Sigmoid colon (tissue), 7 donors: ENCODE data around the gene NTMT1. TPM values are rescaled to one million over a fixed set of nuclear protein-coding genes. Genes with fewer than 3 reads are reported as not detected.

ENCODE experiments used
- DNase-seq: peaks from one replicate; pipeline ENCODE4 v3.0.0-alpha.2; 2019
- H3K27ac ChIP-seq, 4 donors: fragments of 200-600 bp; sonication (generic); one replicate each; pipeline ENCODE4 v1.5.1; 2016 to 2019; ENCODE audit warnings: mild to moderate bottlenecking in 1 of 4
- H3K27me3 ChIP-seq, 3 donors: fragments of 200-600 bp; sonication (generic); one replicate each; pipeline ENCODE4 v1.5.1; 2019; ENCODE audit warnings: mild to moderate bottlenecking in 1 of 3
- H3K36me3 ChIP-seq, 4 donors: fragments of 200-600 bp; sonication (generic); one replicate each; pipeline ENCODE4 v1.5.1; 2016 to 2019
- H3K4me1 ChIP-seq, 4 donors: fragments of 200-600 bp; sonication (generic); one replicate each; pipeline ENCODE4 v1.5.1; 2017 to 2019
- H3K4me3 ChIP-seq, 4 donors: fragments of 200-600 bp; sonication (generic); one replicate each; pipeline ENCODE4 v1.5.1; 2017 to 2019; ENCODE audit warnings: mild to moderate bottlenecking in 2 of 4, moderate library complexity in 1 of 4
- H3K9me3 ChIP-seq, 4 donors: fragments of 200-600 bp in 3 of 4; sonication (generic) in 3 of 4; one replicate each; pipeline versions ENCODE4 v1.5.1 to v1.6.1; 2013 to 2019
- CTCF ChIP-seq, 4 experiments: fragments of 450-650 bp in 3 of 4; fragments of 200-600 bp in 1 of 4; IDR thresholded peaks; one replicate each; pipeline ENCODE4 v1.5.1; 2016 to 2019; ENCODE audit warnings: antibody characterized with exemption in 4 of 4, mild to moderate bottlenecking in 3 of 4, moderate library complexity in 2 of 4
- EP300 ChIP-seq, 4 donors: sonication (generic); formaldehyde crosslinking; IDR thresholded peaks; one replicate each; pipeline ENCODE4 v1.6.1; 2017; ENCODE audit warnings: antibody characterized with exemption in 4 of 4
- POLR2A ChIP-seq, 2 donors: fragments of 450-650 bp; IDR thresholded peaks; one replicate each; pipeline ENCODE4 v1.6.1; 2016; ENCODE audit warnings: antibody characterized with exemption in 2 of 2, mild to moderate bottlenecking in 2 of 2, moderate library complexity in 2 of 2
- POLR2AphosphoS5 ChIP-seq, 4 donors: sonication (generic); formaldehyde crosslinking; IDR thresholded peaks; one replicate each; pipeline ENCODE4 v1.6.1; 2017; ENCODE audit warnings: antibody characterized with exemption in 4 of 4
- WGBS, 2 donors: extraction: QIAGEN DNeasy Blood & Tissue Kit; methylation state at CpG; one replicate each; pipeline ENCODE4 v1.1.7; 2013; 5-methylcytosine and 5-hydroxymethylcytosine counted together
- intact Hi-C: fragments of 100-400 bp; cut with DNase I; formaldehyde crosslinking; loops from one replicate; pipeline ENCODE4 v1.15.1; 2023
- polyA plus RNA-seq, 3 donors: library from polyadenylated mRNA; stranded (reverse); fragments of 200-250 nt; gene quantifications; one replicate each; pipeline ENCODE4 v1.2.3, GENCODE V29; 2013
- total RNA-seq, 4 donors: library from RNA; depleted of rRNA; stranded (reverse); fragments of >200 nt; gene quantifications; one replicate each; pipeline ENCODE4 v1.1.0, GENCODE V29; 2016
- donor health status: healthy with polysubstance abuse.
- donor health status: Bipolar disorder and iron deficiency.
- donor health status: healthy.

The NTMT1 gene
- total and polyA plus RNA-seq, 7 donors: 5.8 to 49.3 (median 22.5) TPM

GRCh38 chr9:129672702-129673101 lies 46.7 kb downstream of the NTMT1 start:
- Histone ChIP-seq H3K27ac (no peak overlapping the region), H3K9me3 (no peaks in the 10 kb centered on the region), H3K4me3 (no peak overlapping the region), H3K27me3 (peaks cover 0 to 32% (median 13%) of the 10 kb centered on the region in 3 donors), H3K4me1 (peaks cover 0 to 6% (median 5%) of the 10 kb centered on the region in 4 donors), H3K36me3 (no peaks in the 10 kb centered on the region)
- intact Hi-C loops: no loop called here
- no peak for DNase-seq
- 71 to 84% methylated on average over 8 of the region's 8 CpGs for WGBS, 2 donors
- TF ChIP-seq EP300 (IDR thresholded peaks at IDR 0.05) (no peak), POLR2A (IDR thresholded peaks at IDR 0.05) (no peak), POLR2AphosphoS5 (IDR thresholded peaks at IDR 0.05) (no peak), CTCF (IDR thresholded peaks at IDR 0.05) (no peak)

- DNase-seq: no peak
- Histone ChIP-seq H3K4me1 (peaks cover 0 to 6% (median 5%) of the 10 kb centered on the region in 4 donors), H3K9me3 (no peaks in the 10 kb centered on the region), H3K27me3 (peaks cover 0 to 27% (median 13%) of the 10 kb centered on the region in 3 donors), H3K36me3 (no peaks in the 10 kb centered on the region), H3K4me3 (no peak overlapping the region), H3K27ac (no peak overlapping the region)
- intact Hi-C loops: no loop called here
- TF ChIP-seq CTCF (IDR thresholded peaks at IDR 0.05) (no peak), POLR2A (IDR thresholded peaks at IDR 0.05) (no peak), EP300 (IDR thresholded peaks at IDR 0.05) (no peak)
- 56 to 69% methylated on average over 12 of the region's 12 CpGs for WGBS, 2 donors
Observed at GRCh38 chr9:129673602-129674001, 47.6 kb downstream of the NTMT1 start.

GRCh38 chr9:129674229-129674628 lies 48.3 kb downstream of the NTMT1 start:
- no peaks in the 10 kb centered on the region for H3K36me3 ChIP-seq
- H3K4me3 ChIP-seq: no peak overlapping the region
- DNase-seq: no peak
- no peak overlapping the region for H3K27ac ChIP-seq
- intact Hi-C loops: no loop called here
- no peaks in the 10 kb centered on the region for H3K9me3 ChIP-seq
- WGBS, 2 donors: 76 to 82% methylated on average over 7 of the region's 7 CpGs
- no peak for TF ChIP-seq EP300 (IDR thresholded peaks at IDR 0.05)
- H3K27me3 ChIP-seq: peaks cover 0 to 30% (median 13%) of the 10 kb centered on the region in 3 donors
- peaks cover 0 to 6% (median 5%) of the 10 kb centered on the region in 4 donors for H3K4me1 ChIP-seq

- intact Hi-C loops: no loop called here
- DNase-seq: no peak
- H3K27ac ChIP-seq: no peak overlapping the region
- 64 to 68% methylated on average over 27 of the region's 27 CpGs for WGBS, 2 donors
- no peak for TF ChIP-seq EP300 (IDR thresholded peaks at IDR 0.05)
- TF ChIP-seq CTCF (IDR thresholded peaks at IDR 0.05): no peak
- no peak for TF ChIP-seq POLR2A (IDR thresholded peaks at IDR 0.05)
- H3K36me3 ChIP-seq: no peaks in the 10 kb centered on the region
- peaks cover 0 to 33% (median 13%) of the 10 kb centered on the region in 3 donors for H3K27me3 ChIP-seq
- no peak overlapping the region for H3K4me3 ChIP-seq
- no peaks in the 10 kb centered on the region for H3K9me3 ChIP-seq
- H3K4me1 ChIP-seq: peaks cover 0 to 6% (median 5%) of the 10 kb centered on the region in 4 donors
Observed at GRCh38 chr9:129675620-129676019, 49.7 kb downstream of the NTMT1 start.

- TF ChIP-seq POLR2A (IDR thresholded peaks at IDR 0.05) (no peak), EP300 (IDR thresholded peaks at IDR 0.05) (no peak), CTCF (IDR thresholded peaks at IDR 0.05) (no peak)
- H3K9me3 ChIP-seq: no peaks in the 10 kb centered on the region
- no peak overlapping the region for H3K4me3 ChIP-seq
- H3K27ac ChIP-seq: no peak overlapping the region
- peaks cover 0 to 33% (median 13%) of the 10 kb centered on the region in 3 donors for H3K27me3 ChIP-seq
- H3K36me3 ChIP-seq: no peaks in the 10 kb centered on the region
- DNase-seq: no peak
- 67 to 84% methylated on average over 4 of the region's 4 CpGs for WGBS, 2 donors
- intact Hi-C loops: no loop called here
- H3K4me1 ChIP-seq: peaks cover 0 to 6% (median 5%) of the 10 kb centered on the region in 4 donors
Observed at GRCh38 chr9:129676287-129676686, 50.3 kb downstream of the NTMT1 start.
